SK-N-SH (cell line): ENCODE results near the gene CRMP1. TPM values are rescaled to one million over a fixed set of nuclear protein-coding genes. Genes with fewer than 3 reads are reported as not detected.

Experiments used
- CTCF ChIA-PET: fragments of 300-600, 350-600 bp; formaldehyde crosslinking; extraction: SDS; loops from one replicate; lab custom pipeline; 2021; lab: Yijun Ruan, JAX
- POLR2A ChIA-PET: fragments of 350-600 bp; sonication (Branson Sonifier 250); formaldehyde crosslinking; extraction: SDS; loops from one replicate; lab custom pipeline; 2020; ENCODE audit warnings: antibody characterized with exemption, inconsistent platforms; lab: Yijun Ruan, JAX
- DNase-seq: peaks from one replicate; pipeline ENCODE4 v3.0.0; 2012
- H2AFZ ChIP-seq: fragments of 200-600 bp; sonication (generic); 2 replicates; pipeline ENCODE4 v1.8.1; 2016; ENCODE audit warnings: antibody characterized with exemption, mild to moderate bottlenecking, low read depth
- H3F3A ChIP-seq: fragments of 200-600 bp; sonication (generic); replicated peaks from 2 replicates; pipeline ENCODE3; 2016; ENCODE audit warnings: antibody characterized with exemption, mild to moderate bottlenecking; ENCODE audit not compliant: insufficient read depth
- H3K27ac ChIP-seq, 2 experiments: fragments of 200-500 bp in 1 of 2; fragments of 200-600 bp in 1 of 2; sonication (Bioruptor generic) in 1 of 2; sonication (generic), shearing (Covaris generic) in 1 of 2; 2 replicates each; pipeline versions ENCODE4 v1.5.1 to v1.6.1; 2014 to 2016; ENCODE audit warnings: low read depth in 2 of 2, inconsistent platforms in 1 of 2, low read length in 1 of 2, mild to moderate bottlenecking in 1 of 2, mixed read lengths in 1 of 2
- H3K27me3 ChIP-seq: fragments of 200-600 bp; sonication (generic), shearing (Covaris generic); 2 replicates; pipeline ENCODE4 v1.6.1; 2016; ENCODE audit warnings: mixed run types; ENCODE audit not compliant: insufficient read depth
- H3K36me3 ChIP-seq, 2 experiments: fragments of 200-500 bp in 1 of 2; fragments of 200-600 bp in 1 of 2; sonication (Bioruptor generic) in 1 of 2; sonication (generic) in 1 of 2; replicated peaks in 1 of 2; 2 replicates each; pipeline versions ENCODE3 to v1.5.1; 2014 to 2016; ENCODE audit warnings: low read length in 1 of 2, mild to moderate bottlenecking in 1 of 2; ENCODE audit not compliant: insufficient read depth in 2 of 2, control insufficient read depth in 1 of 2
- H3K4me1 ChIP-seq, 2 experiments: fragments of 200-500 bp in 1 of 2; fragments of 200-600 bp in 1 of 2; sonication (Bioruptor generic) in 1 of 2; sonication (generic), shearing (Covaris generic) in 1 of 2; 2 replicates each; pipeline versions ENCODE4 v1.5.1 to v1.6.1; 2014 to 2016; ENCODE audit warnings: low read depth in 1 of 2, low read length in 1 of 2, mixed run types in 1 of 2; ENCODE audit not compliant: insufficient read depth in 2 of 2, control insufficient read depth in 1 of 2
- H3K4me2 ChIP-seq: fragments of 200-600 bp; sonication (generic), shearing (Covaris generic); 2 replicates; pipeline ENCODE4 v1.6.1; 2017; ENCODE audit warnings: mixed run types
- H3K4me3 ChIP-seq, 2 experiments: fragments of 200-500 bp in 1 of 2; fragments of 200-600 bp in 1 of 2; sonication (Bioruptor generic) in 1 of 2; sonication (generic), shearing (Covaris generic) in 1 of 2; 2 replicates each; pipeline versions ENCODE4 v1.5.1 to v1.8.1; 2014 to 2016; ENCODE audit warnings: low read depth in 2 of 2, inconsistent platforms in 1 of 2, low read length in 1 of 2, mild to moderate bottlenecking in 1 of 2, mixed read lengths in 1 of 2, moderate library complexity in 1 of 2
- H3K79me2 ChIP-seq: fragments of 200-600 bp; sonication (generic); 2 replicates; pipeline ENCODE4 v1.8.1; 2017; ENCODE audit warnings: mild to moderate bottlenecking; ENCODE audit not compliant: insufficient read depth
- H3K9ac ChIP-seq: fragments of 200-600 bp; sonication (generic); 2 replicates; pipeline ENCODE4 v1.6.1; 2017; ENCODE audit warnings: mixed run types
- H3K9me2 ChIP-seq: fragments of 200-600 bp; sonication (generic); 2 replicates; pipeline ENCODE4 v1.6.1; 2017; ENCODE audit warnings: mixed run types
- H3K9me3 ChIP-seq: fragments of 200-600 bp; sonication (generic); 2 replicates; pipeline ENCODE4 v1.6.1; 2017; ENCODE audit warnings: mixed run types, mild to moderate bottlenecking, moderate library complexity
- H4K20me1 ChIP-seq: fragments of 200-600 bp; sonication (generic); 2 replicates; pipeline ENCODE4 v1.6.1; 2017; ENCODE audit warnings: mild to moderate bottlenecking, mixed run types; ENCODE audit not compliant: insufficient read depth
- EZH2phosphoT487 ChIP-seq: fragments of 200-600 bp; sonication (generic); IDR thresholded peaks from 2 replicates; pipeline ENCODE4 v1.6.1; 2017; ENCODE audit warnings: low read depth, mixed run types, mild to moderate bottlenecking, antibody characterized with exemption, moderate library complexity, borderline replicate concordance
- FOSL2 ChIP-seq: IDR thresholded peaks from 2 replicates; pipeline ENCODE4 v1.4.0; 2012; ENCODE audit warnings: low read depth, mild to moderate bottlenecking, moderate library complexity, borderline replicate concordance
- FOXJ3 ChIP-seq: sonication (generic); formaldehyde crosslinking; IDR thresholded peaks from 2 replicates; pipeline ENCODE4 v1.5.1; 2020; ENCODE audit warnings: mild to moderate bottlenecking, missing genetic modification reagents
- NFIC ChIP-seq: IDR thresholded peaks from 2 replicates; pipeline ENCODE4 v1.4.0; 2012; ENCODE audit warnings: borderline replicate concordance
- POLR2AphosphoS5 ChIP-seq: IDR thresholded peaks from 2 replicates; pipeline ENCODE4 v1.6.1; 2012; ENCODE audit warnings: low read depth, low read length
- RAD21 ChIP-seq: IDR thresholded peaks from 2 replicates; pipeline ENCODE4 v1.6.1; 2012; ENCODE audit warnings: mild to moderate bottlenecking, low read length
- RFX5 ChIP-seq: IDR thresholded peaks from 2 replicates; pipeline ENCODE4 v1.6.1; 2012; ENCODE audit warnings: mild to moderate bottlenecking, improper control_type of control experiment, low read length
- SIN3A ChIP-seq: IDR thresholded peaks from 2 replicates; pipeline ENCODE4 v1.6.1; 2012; ENCODE audit warnings: low read depth, mild to moderate bottlenecking, low read length, moderate library complexity, borderline replicate concordance
- SMC3 ChIP-seq: IDR thresholded peaks from 2 replicates; pipeline ENCODE4 v1.6.1; 2012; ENCODE audit warnings: low read depth, low read length, improper control_type of control experiment
- TAF1 ChIP-seq: IDR thresholded peaks from 2 replicates; pipeline ENCODE4 v1.6.1; 2012; ENCODE audit warnings: low read depth, mild to moderate bottlenecking, low read length, moderate library complexity, borderline replicate concordance
- WGBS: methylation state at CpG from one replicate; pipeline ENCODE4 v1.1.6; 2017; ENCODE audit warnings: low lambda C conversion rate; 5-methylcytosine and 5-hydroxymethylcytosine counted together
- polyA plus RNA-seq, 3 experiments: library from polyadenylated mRNA; depleted of rRNA; stranded (reverse); fragments of >200 nt; gene quantifications; 2 replicates each; pipeline ENCODE4 v1.2.3, GENCODE V29; 2012
- TF ChIP-seq, protein P1 (sequence below): IDR thresholded peaks from 2 replicates; pipeline ENCODE4 v1.4.0; 2012; ENCODE audit warnings: low read depth, borderline replicate concordance
- TF ChIP-seq, protein P2 (sequence below): fragments of 150-350 bp; IDR thresholded peaks from 2 replicates; pipeline ENCODE4 v1.6.1; 2016; ENCODE audit warnings: mild to moderate bottlenecking, low read depth, low read length
- TF ChIP-seq, protein P3 (sequence below): IDR thresholded peaks from 2 replicates; pipeline ENCODE4 v1.4.0; 2012; ENCODE audit warnings: low read depth, borderline replicate concordance
- TF ChIP-seq, protein P4 (sequence below): IDR thresholded peaks from 2 replicates; pipeline ENCODE4; 2012
- TF ChIP-seq, protein P5 (sequence below): IDR thresholded peaks from 2 replicates; pipeline ENCODE4 v1.6.1; 2012; ENCODE audit warnings: mild to moderate bottlenecking, low read depth, low read length, moderate library complexity

Gene CRMP1
- polyA plus RNA-seq, 1 of the 3 experiments (the other 2 are of a cell fraction): 3.4 TPM

DNA sequence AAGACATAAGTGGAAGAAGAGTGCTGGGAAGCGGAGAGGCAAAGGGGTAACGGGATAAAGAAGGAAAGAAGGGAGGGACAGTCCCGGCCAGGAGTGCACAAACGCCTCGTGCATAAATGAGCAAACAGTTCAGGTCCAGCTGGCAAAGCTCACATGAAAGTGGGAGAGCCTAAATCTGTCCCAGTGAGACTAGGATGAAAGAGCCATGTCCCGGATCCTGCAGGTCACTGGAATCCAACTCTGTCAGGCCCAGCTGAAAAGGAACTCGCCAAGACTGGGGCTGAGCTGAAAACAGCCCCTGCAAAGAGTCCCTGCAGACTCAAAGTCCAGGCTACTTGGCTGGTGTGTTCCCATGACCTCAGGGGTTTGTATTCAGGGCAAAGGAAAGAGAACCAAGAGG lies 38.0 kb upstream of the CRMP1 start (continued):
- TF ChIP-seq, protein P1, sequence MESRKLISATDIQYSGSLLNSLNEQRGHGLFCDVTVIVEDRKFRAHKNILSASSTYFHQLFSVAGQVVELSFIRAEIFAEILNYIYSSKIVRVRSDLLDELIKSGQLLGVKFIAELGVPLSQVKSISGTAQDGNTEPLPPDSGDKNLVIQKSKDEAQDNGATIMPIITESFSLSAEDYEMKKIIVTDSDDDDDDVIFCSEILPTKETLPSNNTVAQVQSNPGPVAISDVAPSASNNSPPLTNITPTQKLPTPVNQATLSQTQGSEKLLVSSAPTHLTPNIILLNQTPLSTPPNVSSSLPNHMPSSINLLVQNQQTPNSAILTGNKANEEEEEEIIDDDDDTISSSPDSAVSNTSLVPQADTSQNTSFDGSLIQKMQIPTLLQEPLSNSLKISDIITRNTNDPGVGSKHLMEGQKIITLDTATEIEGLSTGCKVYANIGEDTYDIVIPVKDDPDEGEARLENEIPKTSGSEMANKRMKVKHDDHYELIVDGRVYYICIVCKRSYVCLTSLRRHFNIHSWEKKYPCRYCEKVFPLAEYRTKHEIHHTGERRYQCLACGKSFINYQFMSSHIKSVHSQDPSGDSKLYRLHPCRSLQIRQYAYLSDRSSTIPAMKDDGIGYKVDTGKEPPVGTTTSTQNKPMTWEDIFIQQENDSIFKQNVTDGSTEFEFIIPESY: no peak

DNA sequence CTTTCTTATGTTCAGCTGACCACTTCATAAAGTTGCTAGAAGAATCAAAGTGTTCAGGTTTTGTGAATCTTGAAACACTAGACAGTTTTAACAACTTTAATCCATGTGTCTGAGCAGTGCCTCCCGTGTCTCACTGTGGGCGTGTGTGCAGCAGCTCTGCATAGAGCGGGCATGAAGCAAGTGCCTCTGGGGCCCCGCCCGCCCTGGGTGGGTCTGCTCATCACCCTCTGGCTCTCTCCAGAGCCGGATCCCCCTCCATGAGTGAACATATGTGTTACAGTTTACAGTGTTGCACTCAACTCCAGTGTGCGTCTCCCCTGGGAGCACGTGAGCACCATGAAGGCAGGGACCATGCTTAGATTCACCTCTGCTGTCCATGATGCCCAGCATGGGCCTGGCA lies 37.6 kb upstream of the CRMP1 start:
- H4K20me1 ChIP-seq: no peaks in the 10 kb centered on the region
- no peak overlapping the region for H3K4me3 ChIP-seq
- H2AFZ ChIP-seq: no peak overlapping the region
- 42% methylated on average over 8 of the region's 8 CpGs for WGBS
- TF ChIP-seq RAD21 (no peak), POLR2AphosphoS5 (no peak), TAF1 (no peak), SIN3A (no peak), FOSL2 (no peak), FOXJ3 (CRISPR knock-in tag) (no peak), RFX5 (no peak), EZH2phosphoT487 (no peak), SMC3 (no peak), NFIC (no peak)
- TF ChIP-seq, protein P2, sequence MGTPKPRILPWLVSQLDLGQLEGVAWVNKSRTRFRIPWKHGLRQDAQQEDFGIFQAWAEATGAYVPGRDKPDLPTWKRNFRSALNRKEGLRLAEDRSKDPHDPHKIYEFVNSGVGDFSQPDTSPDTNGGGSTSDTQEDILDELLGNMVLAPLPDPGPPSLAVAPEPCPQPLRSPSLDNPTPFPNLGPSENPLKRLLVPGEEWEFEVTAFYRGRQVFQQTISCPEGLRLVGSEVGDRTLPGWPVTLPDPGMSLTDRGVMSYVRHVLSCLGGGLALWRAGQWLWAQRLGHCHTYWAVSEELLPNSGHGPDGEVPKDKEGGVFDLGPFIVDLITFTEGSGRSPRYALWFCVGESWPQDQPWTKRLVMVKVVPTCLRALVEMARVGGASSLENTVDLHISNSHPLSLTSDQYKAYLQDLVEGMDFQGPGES: no peak
- TF ChIP-seq, protein P3, sequence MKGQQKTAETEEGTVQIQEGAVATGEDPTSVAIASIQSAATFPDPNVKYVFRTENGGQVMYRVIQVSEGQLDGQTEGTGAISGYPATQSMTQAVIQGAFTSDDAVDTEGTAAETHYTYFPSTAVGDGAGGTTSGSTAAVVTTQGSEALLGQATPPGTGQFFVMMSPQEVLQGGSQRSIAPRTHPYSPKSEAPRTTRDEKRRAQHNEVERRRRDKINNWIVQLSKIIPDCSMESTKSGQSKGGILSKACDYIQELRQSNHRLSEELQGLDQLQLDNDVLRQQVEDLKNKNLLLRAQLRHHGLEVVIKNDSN: no peak
- TF ChIP-seq, protein P4, sequence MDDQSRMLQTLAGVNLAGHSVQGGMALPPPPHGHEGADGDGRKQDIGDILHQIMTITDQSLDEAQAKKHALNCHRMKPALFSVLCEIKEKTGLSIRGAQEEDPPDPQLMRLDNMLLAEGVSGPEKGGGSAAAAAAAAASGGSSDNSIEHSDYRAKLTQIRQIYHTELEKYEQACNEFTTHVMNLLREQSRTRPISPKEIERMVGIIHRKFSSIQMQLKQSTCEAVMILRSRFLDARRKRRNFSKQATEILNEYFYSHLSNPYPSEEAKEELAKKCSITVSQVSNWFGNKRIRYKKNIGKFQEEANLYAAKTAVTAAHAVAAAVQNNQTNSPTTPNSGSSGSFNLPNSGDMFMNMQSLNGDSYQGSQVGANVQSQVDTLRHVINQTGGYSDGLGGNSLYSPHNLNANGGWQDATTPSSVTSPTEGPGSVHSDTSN: no peak
- TF ChIP-seq, protein P5, sequence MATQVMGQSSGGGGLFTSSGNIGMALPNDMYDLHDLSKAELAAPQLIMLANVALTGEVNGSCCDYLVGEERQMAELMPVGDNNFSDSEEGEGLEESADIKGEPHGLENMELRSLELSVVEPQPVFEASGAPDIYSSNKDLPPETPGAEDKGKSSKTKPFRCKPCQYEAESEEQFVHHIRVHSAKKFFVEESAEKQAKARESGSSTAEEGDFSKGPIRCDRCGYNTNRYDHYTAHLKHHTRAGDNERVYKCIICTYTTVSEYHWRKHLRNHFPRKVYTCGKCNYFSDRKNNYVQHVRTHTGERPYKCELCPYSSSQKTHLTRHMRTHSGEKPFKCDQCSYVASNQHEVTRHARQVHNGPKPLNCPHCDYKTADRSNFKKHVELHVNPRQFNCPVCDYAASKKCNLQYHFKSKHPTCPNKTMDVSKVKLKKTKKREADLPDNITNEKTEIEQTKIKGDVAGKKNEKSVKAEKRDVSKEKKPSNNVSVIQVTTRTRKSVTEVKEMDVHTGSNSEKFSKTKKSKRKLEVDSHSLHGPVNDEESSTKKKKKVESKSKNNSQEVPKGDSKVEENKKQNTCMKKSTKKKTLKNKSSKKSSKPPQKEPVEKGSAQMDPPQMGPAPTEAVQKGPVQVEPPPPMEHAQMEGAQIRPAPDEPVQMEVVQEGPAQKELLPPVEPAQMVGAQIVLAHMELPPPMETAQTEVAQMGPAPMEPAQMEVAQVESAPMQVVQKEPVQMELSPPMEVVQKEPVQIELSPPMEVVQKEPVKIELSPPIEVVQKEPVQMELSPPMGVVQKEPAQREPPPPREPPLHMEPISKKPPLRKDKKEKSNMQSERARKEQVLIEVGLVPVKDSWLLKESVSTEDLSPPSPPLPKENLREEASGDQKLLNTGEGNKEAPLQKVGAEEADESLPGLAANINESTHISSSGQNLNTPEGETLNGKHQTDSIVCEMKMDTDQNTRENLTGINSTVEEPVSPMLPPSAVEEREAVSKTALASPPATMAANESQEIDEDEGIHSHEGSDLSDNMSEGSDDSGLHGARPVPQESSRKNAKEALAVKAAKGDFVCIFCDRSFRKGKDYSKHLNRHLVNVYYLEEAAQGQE: no peak
- H3K79me2 ChIP-seq: no peaks in the 10 kb centered on the region
- no peaks in the 10 kb centered on the region for H3F3A ChIP-seq
- H3K4me1 ChIP-seq: no peaks in the 10 kb centered on the region; a peak in 1 of 4 replicates
- CTCF ChIA-PET: interaction anchor here (1.2 kb wide), 1 partner anchor 24 kb away, joined by 3 read pairs; no protein-coding TSS in a partner anchor
- POLR2A ChIA-PET: no interaction called here
- no peaks in the 10 kb centered on the region for H3K9me3 ChIP-seq
- no peak for DNase-seq
- H3K36me3 ChIP-seq: no peaks in the 10 kb centered on the region
- H3K9me2 ChIP-seq: no peaks in the 10 kb centered on the region
- no peak overlapping the region for H3K27ac ChIP-seq
- no peak overlapping the region for H3K4me2 ChIP-seq
- H3K9ac ChIP-seq: no peak overlapping the region
- no peaks in the 10 kb centered on the region for H3K27me3 ChIP-seq
